Superior temporal gyrus (tissue), 1 donor: Measurements from ENCODE around the gene HAND2.

ENCODE experiments used
- DNase-seq: peaks from one replicate; pipeline ENCODE4 v3.0.0-alpha.2; 2016; ENCODE audit errors: extremely low spot score

Gene HAND2

DNA sequence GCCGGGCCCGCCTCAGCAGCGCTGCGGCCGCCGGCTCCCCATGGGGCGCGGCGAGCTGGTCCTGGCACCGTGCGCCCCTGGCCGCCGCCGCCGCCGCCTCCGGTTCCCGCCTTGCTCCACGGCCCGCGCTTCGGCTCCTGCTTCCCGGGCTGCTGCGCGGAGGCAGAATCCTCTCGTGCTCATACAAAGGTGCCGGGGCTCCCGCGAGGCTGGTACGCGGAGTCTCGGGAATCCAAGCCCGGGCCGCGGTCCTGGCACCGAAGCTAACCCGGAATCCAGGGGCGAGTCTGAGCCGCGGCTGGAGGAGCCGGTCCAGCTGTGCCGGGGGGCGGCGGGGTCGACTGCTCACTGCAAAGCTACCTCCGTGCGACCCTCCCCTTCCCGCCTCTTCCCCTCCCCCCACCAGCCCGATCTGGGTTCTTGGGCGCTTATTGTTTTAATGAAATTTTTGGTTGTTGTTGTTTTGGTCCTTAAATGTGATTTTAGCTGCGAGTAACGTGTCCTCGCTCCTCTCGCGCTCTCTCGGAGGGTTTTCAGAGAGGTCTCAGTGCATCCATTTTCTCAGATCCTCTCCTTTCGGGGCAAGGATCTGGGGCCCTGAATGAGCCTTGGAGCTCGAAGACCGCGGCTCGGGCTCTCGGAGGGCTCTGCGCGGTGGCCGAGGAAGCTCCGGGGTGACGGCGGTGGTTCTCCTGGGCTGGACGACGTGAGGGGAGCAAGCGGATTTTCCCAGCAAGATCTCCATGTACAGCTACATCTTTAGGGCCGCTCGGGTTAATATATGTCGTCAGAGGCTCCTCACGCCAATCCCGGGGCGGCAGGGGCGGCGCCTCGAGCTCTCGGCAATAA, at the start of gene HAND2:
Gene HAND2, minus strand, starts transcription at position 753 of the 849 bp plus-strand sequence. CDS start 940 bp downstream, outside the sequence.
- DNase-seq: no peak

DNA sequence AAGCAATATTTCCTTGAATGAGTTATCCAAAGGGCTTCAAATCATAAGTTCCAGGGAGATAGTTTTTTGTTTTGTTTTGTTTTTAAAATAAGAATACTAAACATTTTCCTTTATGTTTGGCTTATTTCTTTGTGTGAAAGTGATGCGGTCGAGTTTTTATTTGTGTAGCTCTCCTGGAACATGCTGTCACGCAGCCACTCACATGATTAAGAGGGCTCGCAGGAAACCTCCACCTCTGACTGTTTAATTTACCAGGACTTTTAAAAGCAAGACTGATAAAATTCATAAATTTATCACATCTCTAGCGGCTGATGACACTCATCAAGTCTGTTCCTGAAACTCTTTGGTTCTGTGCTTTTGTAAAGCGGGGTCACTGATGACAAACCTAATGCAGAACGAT, 48.9 kb upstream of the HAND2 start:
- DNase-seq: no peak

DNA sequence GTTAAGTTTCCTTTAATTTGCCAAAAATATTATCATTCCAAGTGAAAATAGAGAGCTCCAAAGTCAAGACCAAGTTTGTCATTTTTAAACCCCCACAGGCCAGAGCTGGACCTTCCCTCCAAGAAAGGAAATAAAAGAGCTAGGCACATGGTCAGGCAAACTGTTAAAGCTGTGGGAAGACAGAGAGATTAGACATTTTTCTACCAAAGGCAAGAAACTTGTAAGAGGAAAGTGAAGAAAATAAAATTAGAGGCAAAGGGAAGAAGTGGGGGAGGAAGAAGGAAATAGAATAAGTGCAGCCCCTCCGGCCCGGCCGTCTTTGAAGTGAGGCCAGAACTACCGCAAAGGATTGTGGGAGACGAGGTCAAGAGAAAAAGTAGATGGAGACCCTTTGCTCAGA, 47.9 kb upstream of the HAND2 start:
- DNase-seq: no peak

DNA sequence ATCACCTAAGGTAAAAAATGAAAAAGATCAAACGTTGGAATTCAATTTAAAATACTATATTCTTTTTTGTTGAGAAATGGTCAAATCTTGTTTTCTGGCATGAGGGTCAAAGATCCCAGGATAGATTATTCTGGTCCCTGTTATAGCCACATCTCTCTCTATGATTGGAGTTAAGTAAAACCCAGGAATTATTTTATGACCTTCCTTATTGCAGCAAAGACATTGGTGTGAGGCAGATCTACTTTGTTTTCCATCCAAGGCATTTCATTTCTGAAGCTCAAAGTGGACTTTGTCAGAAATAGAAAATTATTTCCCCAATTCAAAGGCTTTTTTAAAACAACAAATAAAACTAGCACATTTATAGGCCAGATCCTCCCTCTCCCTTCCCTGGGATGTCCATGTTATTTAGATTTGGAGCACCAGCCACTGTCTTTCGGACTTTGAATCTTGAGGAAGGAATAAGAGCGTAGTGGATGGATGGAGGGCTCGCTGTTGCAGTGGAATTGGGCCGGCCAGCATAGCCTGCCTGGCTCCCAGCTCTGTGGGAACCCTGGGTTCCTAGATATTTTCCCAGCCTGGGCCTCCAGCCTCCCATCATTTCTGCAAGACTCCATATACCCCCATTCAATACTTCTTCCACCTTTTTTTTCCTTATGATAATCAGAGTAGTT, 45.6 kb upstream of the HAND2 start:
- no peak for DNase-seq

DNA sequence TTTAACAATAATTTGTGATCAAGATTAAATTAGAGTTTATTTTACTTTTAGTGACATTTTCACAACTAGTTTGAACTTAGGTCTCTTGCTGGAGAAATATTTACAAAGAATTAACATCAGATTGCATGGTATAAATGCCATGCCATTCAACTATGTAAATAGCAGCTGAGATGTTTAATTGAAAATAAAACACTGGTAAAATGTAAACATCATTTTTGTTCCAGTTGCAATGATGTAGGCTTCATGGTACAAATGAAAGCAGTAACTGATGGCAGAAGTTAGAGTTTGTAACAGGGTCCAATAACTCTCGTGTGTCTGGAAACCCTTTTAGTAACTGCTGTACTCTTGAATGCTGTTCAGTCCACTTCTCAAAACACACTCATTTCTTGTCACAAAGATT, 43.7 kb upstream of the HAND2 start:
- no peak for DNase-seq

DNA sequence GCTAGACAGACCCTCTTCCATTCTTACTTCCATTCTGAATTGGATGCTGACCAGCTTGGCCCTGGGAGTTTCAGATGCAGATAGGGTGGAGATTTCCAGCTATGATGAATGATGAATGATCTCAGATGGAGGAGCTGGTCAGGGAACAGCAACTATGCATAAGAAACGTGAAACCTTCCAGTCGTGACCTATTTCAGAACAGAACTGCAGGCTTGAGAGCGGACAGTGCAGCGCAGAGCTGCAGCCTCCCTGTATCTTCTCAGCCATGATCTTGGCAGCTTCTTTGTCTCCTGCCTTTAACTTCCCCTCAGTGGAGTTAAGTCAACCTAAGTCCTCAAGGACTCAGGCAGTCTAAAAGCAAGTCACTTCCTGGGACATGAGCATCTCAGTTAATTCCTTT, 43.3 kb upstream of the HAND2 start:
- DNase-seq: no peak

DNA sequence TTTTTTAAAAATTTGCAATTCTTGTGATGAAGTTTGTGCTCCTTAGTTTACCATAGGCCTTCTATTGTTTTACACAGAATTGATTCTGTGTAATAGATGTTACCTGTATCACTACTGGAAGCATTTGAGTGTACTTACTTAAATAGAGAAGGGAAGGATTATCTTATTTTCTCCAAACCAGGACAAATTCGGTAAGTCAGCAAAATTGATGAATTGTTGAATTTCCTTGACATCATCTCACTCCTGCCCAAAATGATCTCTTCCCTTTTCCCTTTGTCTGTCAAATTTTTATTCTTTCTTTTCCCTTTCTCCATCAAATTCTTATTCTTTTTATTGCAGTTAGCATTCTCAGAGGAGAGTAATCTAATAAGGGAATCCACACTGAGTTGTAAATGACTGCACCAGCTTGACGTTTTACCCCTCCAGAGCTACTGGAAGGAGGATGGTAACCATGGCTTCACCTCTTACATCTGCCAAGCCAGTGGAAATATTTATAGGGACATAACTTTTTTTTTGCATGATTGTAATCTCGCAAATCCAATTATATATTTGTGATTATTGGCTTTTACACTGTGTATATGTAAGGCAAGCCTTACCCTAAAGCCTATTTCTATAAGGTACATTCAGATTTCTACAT, 42.6 kb upstream of the HAND2 start:
- no peak for DNase-seq

DNA sequence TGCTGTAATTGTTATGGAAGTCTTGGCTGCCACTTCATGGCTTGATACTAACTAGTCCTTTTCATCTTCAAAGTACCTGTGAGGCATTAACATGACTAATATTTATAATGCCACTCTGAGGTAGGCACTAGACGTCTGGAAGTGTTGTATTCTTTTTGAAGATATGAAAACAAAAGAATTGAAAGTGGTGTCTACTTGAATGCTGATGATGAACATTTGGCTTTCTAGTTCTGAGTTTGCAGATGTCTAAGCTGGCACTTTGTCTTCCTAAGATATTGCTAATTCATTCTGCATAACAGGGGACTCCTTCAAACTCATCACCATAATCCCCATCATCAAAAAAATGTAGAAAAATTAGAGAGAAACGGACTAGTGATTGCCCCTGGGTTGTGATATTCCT, 41.6 kb upstream of the HAND2 start:
- no peak for DNase-seq

DNA sequence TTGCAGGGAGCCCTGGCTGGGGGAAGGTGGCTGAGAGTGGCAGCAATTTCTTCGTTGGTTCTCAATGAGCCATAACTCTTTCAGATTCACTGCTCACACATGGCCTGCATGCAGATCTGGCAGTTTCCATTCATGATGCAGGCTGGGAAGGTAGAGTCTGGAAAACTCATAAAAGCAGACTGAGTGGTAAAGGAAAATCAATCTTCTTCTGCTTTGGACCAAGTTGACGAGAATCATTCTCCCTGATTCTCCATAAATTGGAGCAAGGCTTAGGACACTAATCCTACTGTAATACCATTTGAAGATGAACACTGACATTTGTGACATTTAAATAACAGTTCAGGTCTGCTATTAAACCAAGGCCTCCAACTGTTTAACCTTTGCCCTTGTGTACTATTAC, 35.3 kb upstream of the HAND2 start:
- no peak for DNase-seq

DNA sequence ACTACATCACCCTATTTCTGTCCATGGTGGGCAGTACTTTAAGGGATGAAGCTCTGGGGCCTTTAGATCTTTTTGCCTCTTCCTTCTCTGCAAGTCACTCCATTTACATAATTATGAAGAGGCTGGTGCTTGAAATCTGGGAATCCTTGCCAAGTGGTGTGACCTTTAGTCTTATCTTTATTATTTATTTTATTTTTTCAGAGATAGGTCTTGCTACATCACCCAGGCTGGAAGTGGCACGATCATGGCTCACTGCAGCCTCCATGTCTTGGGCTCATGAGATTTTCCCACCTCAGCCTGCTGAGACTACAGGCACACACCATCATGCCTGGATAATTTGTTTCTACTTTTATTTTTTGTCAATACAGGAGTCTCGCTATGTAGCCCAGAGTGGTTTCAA, 34.4 kb upstream of the HAND2 start:
- no peak for DNase-seq

DNA sequence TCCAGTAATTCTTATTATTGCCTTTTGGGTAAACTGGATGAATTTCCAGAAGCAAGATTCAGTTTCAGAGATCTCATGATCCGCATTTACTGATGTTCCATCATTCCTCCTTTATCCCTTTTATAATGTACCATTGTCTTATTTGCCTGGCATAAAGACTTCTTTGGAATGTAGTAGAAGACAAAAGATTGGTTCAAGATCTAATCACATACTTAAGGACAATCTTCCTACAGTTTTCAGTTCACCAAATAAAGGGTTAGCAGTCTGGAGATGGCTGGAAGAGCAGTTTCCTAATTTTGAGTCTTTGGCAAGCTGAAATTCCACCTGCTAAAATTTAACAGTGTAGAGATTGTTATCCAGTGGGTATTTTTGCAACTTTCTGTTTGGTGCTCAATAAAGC, 30.9 kb upstream of the HAND2 start:
- no peak for DNase-seq

DNA sequence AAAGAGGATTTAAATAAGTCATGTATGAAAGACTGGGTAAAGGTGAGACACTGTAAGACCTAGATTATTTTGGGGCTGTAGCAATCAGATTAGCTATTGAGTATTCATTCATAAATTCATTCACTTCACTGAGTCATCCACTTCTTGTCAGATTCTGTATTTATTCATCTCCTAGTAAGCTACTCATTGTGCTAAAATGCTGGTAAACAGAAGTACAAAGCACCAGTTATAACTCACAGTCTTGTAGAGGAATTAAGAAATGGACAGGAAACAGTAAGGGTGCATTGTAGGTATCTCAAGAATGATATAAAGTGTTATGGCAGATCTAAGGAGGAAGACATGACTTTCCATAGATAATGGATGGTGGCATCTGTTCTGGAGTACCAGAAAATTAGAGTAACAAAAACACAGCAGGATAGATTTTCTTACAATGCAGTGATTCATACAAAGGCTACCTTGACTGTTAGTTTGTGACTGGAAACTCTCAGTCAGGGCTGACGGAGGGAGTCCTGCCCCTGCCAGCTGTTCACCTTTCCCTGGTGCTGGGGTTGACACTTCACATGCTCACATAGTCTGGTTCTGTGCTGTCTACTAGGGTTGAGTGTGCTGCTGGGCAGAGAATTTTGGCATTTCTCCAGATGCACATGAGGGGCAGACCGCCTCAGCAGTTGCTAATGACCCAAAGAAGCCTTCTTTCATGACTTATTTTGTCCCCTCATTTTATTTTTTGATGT, 26.5 kb upstream of the HAND2 start:
- DNase-seq: no peak

DNA sequence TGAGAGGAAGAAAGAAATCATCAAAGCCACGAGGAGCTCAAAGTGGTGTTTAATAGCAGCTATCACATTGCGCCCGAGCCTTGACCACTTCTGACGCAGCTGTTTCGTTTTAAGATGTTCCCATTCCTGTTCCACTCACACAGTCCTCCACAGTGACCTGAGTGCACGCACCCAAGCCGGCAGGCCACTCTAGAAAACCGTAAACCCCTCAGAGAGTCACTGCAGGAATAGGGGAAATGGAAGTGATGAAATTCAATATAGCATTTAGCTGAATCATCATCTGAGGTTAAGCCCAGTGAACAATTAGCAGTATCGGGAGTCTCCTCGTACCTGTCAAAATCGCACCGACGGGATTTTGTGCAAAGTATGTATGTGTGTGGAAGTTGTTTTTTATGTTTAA, 17.9 kb upstream of the HAND2 start:
- DNase-seq: no peak

DNA sequence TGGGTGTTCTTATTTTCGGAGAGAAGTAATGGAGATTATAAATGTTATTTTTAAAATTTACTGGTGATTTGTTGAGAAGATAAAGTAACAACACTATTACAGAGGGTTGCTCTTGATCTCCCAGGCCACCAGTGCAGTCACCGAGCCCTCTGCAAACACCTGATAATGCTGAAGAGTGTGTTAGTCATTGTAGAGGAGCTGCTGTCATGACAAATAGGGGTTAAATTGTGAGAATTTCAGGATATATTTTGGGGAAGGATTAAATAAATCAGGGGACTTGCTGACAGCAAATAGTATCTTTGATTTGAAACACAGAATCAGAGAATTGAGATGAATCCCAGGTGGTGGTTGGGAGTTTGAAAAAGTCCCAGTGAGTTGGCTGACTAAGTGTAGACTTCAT, 16.7 kb upstream of the HAND2 start:
- DNase-seq: no peak

DNA sequence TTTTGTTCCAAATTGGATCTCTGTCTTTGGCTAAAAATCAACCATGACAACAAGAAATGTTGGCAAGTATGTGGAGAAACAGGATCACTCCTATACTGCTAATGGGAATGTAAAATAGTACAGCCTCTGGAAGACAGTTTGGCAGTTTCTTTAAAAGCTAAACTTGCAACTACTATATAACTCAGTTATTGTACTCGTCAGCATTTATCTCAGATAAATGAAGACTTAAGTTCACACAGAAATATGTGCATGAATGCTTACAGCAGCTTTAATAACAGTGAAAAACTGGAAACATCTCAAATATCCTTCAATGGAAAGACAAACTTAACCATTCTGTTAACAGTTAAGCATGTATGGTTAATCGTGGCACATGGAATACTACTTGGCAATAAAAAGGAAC, 15.4 kb upstream of the HAND2 start:
- no peak for DNase-seq

DNA sequence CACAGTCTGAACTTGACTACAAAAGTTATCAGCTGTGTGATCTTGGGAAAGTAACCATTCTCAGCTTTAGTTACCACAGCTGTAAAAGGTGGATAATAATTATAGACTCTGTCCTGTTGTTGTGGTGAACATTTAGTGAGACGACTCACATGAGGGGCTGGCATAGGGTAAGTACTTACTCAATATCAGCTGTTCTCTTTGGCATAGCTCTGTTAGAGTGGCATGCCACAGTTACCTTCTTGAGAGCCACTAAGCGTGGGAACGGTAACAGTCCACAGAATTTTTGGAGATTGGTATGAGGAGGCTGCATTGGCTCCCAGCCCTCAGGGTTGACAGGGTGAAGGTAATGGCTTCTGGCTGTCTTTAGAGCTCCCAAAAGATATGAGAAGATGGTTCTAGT, 13.2 kb upstream of the HAND2 start:
- DNase-seq: no peak

DNA sequence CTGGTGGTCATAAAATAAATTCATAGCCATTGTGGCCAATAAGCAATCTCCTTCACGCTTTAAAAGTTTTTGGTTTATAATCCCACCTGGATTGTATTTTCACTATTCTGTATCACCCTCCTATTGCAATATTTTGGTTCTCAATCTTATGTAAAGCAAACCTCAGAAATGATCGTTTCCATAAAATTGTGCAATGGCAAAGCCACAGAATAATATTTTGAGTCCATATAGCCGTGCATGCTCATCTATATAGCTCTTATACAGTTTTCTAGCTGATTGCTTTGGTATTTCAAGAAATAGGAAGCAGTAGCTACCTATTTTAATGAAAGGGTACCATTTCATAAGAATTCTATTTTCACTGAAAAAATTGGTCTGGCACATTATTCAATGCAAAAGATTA, 10.0 kb upstream of the HAND2 start:
- no peak for DNase-seq

DNA sequence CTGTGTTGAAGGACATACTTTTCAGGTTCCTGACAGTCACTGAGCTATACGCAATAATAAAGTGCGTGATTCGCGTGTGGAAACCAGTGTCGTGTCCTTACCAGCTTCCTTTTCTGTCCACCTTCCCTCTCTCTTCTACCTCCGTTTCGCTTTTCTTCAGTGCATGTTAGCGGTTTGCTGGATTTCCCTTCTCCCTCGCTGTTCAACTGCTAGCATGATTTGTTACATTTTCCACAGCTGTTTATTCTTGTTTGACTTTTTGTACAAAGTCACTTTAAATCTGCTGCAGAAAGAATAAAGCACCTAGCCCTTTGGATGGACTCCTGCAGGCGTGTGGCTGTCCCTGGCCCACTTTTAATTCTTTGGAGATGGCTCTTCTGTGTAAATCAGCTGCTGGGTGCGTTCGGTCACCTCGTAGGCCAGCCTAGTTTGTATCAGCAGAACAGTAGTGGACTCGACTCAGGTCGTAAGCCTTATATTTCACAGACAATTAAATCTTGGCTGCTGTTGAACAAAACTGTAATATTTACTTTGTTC, 8.9 kb upstream of the HAND2 start:
- no peak for DNase-seq

DNA sequence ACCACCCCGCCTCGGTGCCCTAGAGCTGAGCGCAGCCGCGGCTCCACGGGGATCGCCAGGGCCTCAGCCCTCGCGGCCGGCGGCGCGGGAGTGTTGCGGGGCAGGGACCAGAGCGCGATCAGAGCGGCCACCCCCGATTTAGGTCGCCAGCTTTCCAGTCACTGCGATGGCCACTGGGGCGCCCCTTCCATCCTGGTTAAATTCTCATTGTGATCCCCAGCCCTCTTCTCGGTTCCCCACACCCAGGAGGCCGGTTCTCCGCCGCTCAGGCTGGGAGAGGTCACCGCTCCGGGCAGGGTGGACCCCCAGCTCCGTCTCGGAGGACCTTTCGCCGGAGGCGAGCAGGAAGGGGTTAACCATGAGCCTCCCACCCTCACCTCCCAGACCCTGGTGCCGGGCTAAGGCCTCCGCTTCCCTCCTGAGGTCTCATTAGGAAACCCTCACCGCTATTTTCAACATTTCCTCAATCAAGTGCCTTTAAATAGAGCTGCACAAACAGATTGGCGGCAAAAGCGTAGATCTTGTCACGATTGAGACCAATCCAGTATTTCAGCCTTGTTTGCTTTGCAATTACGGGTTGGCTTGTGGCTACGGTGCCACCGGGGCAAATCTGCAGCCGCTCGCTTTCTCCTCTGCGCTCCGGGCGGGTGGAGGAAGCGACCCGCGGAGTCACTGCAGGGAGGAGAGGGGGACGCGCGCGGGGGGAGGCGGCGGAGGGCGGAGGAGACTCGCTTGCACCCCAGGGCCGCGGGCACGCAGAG, 8.3 kb upstream of the HAND2 start:
- DNase-seq: no peak

DNA sequence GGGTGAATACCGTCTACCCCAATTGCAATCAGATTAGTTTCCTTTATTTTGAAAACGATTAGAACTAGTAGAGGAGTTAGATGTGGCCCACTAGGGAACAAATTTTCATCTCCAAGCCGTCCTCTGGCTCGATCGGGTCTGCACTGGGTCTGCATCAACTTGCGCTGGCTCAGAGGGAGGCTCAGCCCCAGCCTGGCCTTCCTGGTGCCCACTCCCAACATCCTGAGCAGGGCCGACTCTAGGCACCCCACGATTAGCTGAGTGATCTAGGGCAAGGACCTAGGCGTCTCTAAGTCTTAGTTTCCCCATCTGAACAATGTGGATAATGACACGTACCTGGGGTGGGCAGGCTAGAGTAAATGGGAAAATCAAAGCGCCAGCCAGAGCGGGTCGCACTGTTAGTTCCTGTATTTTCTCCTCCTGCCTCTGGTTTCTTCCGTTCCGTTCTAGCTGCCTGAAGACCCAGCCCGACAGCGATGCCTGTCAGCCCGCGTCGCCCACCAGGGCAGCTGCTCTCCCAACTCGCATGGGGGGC, 7.7 kb upstream of the HAND2 start:
- no peak for DNase-seq
